HG03175 (cell line): Measurements from ENCODE around the gene DDX21.
"Not testable (repeated sequence)": the region's sequence is repeated elsewhere in the genome, so short reads cannot be mapped to it uniquely, and the experiment has no call there.

Experiments used
- ATAC-seq: cut with Tn5 transposase; IDR thresholded peaks from one replicate; pipeline ENCODE4 v1.9.1; 2021; ENCODE audit warnings: mild to moderate bottlenecking, moderate library complexity; ENCODE audit not compliant: unreplicated experiment

DDX21 gene

DNA sequence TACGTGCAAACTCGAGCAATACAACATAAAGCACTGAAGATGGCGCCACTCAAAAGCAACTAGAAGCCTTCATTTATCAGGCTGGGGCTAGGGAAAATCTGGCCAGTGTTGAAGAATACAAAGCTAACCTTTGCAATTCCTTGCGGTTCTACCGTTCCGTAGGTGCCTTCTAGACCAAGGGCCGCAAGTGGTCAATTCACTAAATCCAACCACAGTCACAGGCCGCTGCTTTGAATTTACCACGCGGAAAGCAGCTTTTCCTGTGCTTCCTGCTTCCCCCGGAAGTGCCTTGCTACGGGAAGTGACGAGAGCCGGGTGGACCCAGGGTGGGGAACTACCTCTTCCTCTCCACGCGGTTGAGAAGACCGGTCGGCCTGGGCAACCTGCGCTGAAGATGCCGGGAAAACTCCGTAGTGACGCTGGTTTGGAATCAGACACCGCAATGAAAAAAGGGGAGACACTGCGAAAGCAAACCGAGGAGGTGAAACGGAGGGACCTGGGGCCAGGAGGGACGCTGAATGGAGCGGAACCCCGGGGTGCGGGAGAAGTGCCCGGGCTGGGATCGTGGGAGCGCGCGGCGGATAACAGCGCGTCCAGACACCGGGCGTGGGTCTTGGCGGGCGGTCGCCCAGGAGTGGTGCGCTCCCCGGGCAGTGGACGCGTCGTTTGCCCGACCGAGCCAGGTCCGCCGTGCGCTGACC is at the start of gene DDX21:
TSS of gene DDX21 (plus strand) at position 339 of the 701 bp plus-strand sequence. CDS start at position 395, 56 bp downstream.
- peak; percentile 87 for ATAC-seq

DNA sequence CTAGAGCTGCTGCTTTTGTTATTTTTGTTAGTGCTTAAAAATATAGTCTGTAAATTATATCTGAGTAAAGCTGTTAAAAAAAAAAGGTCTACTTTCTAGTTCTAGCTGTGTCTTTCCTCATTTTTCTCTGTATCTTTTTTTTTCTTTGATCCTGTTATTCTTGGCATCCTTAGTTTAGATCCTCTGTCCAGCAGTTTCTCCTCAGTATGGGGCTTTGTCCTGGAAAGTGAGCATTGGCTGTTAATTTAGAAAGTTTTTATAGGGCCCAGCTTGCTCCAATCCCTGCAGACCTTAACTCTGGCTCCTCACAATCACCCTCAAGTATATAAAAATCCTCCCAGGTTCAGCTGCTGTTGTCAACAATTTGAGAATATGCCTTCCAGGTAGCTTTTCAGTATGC is 31.4 kb upstream of the DDX21 start:
- no peak for ATAC-seq

DNA sequence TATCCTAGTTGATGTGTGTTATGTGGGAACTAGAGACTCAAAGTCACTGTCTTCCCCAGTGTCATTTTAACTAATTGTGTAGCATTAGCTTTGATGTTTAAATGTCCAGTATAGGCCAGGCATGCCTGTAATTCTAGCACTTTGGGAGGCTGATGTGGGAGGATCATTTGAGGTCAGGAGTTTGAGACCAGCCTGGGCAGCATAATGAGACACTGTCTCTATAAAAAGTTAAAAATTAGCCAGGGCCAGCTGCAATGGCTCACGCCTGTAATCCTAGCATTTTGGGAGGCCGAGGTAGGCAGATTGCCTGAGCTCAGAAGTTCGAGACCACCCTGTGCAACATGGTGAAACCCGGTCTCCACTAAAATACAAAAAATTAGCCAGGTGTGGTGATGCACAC is 30.5 kb upstream of the DDX21 start:
- no peak for ATAC-seq

DNA sequence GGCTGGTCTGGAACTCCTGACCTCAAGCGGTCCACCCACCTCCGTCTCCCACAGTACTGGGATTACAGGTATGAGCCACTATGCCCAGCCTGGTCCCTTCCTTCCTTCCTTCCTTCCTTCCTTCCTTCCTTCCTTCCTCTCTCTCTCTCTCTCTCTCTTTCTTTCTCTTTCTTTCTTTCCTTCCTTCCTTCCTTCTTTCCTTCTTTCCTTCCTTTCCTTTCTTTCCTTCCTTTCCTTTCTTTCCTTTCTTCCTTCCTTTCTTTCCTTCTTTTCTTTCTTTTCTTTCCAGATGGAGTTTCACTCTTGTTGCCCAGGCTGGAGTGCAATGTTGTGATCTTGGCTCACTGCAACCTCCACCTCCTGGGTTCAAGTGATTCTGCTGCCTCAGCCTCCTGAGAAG is 26.8 kb upstream of the DDX21 start:
- not testable (repeated sequence) for ATAC-seq

DNA sequence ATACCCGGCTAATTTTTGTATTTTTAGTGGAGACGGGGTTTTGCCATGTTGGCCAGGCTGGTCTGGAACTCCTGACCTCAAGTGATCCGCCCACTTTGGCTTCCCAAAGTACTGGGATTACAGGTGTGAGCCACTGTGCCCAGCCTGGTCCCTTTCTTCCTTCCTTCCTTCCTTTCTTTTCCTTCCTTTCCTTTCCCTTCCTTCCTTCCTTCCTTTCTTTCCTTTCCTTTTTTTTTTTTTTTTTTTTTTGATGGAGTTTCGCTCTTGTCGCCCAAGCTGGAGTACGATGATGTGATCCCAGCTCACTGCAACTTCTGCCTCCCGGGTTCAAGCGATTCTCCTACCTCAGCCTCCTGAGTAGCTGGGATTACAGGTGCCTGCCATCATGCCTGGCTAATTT is 26.1 kb upstream of the DDX21 start:
- ATAC-seq, result not testable (repeated sequence)

DNA sequence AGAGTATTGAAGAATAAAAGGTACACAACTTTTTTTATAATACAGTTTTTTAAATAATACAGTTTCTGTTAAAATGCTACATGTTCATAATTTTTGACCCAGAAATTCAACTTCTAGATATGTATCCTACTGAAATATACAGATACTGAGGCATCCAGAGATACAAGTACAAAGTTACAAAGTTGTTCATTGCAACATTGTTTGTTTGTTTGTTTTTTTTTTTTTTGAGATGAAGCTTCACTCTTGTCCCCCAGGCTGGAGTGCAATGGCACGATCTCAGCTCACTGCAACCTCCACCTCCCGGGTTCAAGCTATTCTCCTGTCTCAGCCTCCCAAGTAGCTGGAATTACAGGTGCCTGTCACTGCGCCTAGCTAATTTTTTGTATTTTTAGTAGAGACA is 23.1 kb upstream of the DDX21 start:
- not testable (repeated sequence) for ATAC-seq

DNA sequence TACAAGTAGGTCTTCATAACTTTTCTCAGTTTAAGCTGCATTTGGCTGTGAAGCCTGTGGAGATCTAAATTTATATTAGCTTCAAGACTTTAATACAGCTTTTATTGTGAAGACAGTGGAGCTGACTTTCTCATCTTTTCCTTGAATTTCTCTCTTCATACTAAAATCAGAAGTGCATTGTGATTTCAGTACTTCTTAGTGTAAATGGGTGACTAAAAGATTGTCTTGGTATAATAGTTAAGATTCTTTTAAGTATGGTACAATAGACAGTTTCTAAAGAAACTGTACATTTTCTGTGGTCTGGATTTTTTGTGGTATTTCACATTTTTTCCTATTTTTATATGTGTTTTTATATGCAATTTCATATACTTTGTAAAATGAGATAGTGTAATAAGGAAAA is 21.0 kb upstream of the DDX21 start:
- no peak for ATAC-seq

DNA sequence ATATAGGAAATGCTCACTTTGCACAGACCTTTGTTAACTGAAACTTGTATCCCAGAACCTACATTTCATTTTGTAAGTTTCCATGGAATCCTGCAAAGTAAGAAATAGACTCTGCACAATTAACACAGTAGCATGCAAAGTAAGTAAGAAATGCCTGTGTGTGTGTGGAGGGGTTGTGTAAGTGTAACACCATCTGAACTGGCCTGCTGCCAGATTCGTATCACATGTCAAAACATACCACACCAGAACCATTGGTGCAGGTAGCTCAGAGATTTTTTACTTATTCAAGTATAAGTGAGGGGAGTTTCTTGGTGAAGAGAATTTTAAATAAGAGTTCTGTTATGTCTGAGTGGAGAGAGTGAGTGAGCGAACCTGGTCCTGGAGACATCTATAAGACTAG is 17.9 kb upstream of the DDX21 start:
- ATAC-seq, result no peak

DNA sequence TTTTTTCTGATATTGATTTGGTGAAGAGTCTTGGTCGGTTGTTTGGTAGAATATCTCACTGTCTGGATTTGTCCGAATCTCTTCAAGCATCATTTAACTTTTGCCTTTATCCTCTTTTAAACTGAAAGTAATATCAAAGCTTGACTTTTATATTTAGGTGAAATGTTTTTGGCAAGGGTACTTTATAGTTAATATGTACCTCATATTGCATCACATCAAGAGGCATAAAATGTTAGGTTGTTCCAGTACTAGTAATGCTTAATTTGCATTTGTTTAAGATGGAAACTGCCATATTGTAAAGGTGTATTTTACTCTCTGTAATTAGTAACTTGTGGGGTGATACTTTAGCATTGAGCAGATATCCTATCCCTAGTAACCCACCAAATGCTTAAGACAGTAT is 17.1 kb upstream of the DDX21 start:
- ATAC-seq, result no peak

DNA sequence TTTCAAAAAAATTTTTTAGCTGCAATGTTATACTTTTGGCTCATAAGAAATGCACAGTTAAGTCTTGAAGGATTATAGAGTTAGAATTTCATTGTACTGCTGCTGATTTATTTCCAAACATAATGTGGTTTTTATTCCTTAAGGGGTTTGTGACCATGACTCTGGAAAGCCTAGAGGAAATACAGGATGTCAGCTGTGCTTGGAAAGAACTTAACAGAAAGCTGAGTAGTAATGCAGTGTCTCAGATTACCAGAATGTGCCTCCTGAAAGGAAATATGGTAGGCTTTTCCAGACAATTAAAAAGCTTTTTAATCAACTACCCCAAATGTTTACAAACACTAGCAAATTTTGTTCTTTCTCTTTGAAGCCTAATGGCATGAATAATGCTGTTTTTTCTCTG is 15.1 kb upstream of the DDX21 start:
- ATAC-seq, result not testable (repeated sequence)

DNA sequence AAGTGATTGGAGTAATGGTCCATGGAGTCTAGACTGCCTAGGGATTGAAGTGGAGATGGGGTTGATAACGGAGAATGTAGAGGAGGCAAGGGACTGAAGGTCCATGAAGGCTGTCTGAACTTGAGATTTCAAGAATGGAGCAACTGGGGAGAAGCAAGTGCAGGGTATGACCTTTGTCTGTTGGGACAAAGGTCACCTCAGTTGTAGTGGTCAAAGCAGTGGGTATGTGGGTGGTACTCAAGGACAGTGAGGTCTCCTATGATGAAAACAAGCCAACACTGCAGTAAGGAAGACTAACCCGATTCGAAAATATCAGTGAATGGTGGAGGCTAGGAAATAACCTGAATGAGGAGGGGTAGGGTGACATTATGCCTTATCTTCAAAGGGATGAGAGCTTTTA is 5.4 kb upstream of the DDX21 start:
- ATAC-seq, result no peak

DNA sequence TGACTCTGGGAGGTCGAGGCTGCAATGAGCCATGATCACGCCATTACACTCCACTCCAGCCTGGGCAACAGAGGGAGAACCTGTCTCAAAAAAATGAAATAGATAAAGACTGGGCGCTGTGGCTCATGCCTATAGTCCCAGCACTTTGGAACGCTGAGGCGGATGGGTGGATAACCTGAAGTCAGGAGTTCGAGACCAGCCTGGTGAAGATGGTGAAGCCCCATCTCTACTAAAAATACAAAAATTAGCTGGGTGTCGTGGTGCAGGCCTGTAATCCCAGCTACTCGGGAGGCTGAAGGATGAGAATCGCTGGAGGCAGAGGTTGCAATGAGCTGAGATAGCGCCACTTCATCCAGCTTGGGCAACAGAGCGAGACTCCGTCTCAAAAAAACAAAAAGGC is 1.1 kb upstream of the DDX21 start:
- no peak for ATAC-seq

DNA sequence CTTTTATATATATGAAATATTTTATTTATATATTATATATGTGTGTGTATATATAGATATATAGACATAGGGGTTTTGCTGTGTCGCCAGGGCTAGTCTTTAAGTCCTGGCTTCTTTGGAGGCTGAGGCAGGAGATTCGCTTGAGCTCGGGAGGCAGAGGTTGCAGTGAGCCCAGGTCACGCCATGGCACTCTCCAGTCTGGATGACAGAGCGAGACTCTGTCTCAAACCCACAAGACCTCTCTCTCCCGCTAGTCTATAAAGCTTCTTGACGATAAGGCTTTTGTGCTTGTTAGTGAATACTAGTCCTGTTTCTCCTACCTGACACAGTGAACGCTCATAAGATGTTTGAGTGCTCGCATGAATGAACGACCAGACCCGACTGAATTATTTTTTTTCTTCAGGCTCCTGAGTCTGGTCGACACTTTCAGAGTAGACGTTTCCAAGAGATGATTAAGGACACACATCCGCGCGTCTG is 577 bp upstream of the DDX21 start:
- peak; percentile 14 for ATAC-seq

DNA sequence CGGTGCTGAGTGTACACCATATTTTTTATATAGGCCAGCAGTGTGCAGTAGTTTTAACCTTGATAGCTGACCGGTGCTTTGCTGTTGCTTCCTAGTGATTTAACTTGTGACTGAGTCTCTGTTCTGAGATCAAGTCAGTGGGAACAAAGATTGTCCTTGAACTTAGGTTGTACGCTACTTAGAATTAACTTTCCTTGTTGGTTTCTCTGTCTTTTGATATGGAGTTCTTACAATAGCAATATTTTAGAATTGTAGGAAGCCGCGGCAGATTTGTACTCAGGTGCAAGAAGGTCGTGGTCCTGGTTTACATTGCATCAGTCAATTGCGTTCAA is 1.3 kb downstream of the DDX21 start:
- no peak for ATAC-seq

DNA sequence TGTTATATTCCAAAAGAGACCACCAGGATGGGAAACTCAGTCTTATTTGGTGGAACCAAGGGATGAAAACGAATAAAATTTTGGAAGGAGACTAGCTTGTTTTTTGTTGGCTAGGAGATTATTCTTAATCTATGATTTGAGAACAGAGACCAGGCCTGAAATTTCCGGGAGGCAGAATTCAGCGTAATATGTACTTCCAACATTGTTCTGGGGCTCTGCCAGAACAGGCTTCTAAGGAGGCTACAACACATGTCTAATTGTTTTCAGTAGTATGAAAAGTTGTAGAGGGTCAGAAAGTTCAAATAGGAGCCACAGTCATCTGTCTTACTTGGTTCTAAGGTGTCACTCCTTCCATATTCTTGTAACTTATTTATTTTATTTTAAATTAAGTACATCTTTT is 1.7 kb downstream of the DDX21 start:
- no peak for ATAC-seq

DNA sequence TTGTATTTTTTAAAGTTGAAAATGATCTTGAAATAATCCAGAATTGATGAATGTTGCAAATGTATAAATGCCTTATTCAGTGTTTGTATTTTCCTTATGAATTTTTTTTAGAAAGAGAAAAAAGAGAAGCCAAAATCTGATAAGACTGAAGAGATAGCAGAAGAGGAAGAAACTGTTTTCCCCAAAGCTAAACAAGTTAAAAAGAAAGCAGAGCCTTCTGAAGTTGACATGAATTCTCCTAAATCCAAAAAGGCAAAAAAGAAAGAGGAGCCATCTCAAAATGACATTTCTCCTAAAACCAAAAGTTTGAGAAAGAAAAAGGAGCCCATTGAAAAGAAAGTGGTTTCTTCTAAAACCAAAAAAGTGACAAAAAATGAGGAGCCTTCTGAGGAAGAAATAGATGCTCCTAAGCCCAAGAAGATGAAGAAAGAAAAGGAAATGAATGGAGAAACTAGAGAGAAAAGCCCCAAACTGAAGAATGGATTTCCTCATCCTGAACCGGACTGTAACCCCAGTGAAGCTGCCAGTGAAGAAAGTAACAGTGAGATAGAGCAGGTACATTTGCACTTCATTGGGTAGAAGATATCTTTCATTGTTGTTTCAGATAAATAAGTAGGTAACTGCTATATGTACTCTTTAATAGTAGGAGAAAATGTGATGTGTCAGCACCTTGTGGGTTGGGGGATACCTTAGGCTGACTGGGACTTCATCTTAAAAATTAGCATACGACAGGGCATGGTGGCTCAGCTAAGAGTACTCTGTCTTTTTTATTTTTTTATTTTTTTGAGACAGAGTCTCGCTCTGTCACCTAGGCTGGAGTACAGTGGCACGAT is 3.9 kb downstream of the DDX21 start:
- no peak for ATAC-seq

DNA sequence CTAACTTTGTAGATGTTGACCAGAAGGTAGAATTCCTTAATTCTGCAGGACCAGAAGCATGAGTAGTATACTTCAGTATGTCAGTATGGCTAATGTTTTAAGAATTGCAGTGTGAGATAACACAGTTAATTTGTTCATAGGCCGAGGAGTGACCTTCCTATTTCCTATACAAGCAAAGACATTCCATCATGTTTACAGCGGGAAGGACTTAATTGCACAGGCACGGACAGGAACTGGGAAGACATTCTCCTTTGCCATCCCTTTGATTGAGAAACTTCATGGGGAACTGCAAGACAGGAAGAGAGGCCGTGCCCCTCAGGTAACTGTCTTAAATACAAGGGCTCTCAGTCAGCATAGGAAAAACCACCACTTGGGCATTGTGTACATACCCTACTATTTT is 7.2 kb downstream of the DDX21 start:
- no peak for ATAC-seq

DNA sequence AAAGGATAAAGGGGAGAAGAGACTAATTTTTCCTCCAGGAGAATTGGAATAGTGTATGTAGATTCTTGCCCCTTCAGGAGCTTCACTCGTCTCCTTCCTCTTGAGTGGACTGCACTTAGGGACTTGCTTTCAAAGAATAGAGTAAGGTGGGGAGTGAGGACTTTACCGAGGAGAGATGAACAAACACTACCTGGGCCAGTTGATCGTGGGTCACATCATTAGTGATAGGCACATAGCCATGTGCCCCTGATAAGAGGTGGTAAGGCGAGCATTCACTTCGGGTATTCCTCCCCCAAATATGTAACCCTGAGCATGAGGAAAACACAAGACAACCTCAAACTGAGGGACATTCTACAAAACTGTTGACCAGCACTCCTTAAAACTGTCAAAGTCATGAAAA is 18.0 kb downstream of the DDX21 start:
- ATAC-seq, result no peak

DNA sequence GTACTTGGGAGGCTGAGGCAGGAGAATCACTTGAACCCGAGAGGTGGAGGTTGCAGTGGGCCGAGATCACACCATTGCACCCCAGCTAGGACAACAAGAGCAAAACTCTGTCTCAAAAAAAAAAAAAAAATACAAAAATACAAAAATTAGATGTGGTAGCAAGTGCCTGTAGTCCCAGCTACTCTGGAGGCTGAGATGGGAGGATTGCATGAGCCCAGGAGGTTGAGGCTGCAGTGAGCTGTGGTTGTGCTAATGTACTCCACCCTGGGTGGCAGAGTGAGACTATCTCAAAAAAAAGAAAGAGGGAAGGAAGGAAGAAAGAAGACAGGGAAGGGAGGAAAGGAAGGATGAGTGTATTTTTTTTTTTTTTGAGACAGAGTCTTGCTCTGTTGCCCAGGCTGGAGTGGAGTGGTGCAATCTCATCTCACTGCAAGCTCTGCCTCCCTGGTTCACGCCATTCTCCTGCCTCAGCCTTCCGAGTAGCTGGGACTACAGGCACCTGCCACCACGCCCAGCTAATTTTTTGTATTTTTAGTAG is 20.0 kb downstream of the DDX21 start:
- not testable (repeated sequence) for ATAC-seq

DNA sequence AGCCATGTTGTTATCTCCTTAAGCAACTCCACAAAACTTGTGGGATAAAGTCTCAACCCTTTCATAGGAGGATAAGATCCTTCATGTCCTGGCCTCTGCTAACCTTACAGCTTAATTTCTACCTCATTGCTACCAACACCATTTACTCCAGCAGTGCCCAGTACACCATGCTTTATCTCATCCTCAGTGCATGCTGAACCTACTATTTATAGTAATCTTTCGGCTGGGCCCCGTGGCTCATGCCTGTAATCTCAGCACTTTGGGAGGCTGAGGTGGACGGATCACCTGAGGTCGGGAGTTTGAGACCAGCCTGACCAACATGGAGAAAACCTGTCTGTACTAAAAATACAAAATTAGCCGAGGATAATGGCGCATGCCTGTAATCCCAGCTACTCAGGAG is 23.8 kb downstream of the DDX21 start:
- not testable (repeated sequence) for ATAC-seq

DNA sequence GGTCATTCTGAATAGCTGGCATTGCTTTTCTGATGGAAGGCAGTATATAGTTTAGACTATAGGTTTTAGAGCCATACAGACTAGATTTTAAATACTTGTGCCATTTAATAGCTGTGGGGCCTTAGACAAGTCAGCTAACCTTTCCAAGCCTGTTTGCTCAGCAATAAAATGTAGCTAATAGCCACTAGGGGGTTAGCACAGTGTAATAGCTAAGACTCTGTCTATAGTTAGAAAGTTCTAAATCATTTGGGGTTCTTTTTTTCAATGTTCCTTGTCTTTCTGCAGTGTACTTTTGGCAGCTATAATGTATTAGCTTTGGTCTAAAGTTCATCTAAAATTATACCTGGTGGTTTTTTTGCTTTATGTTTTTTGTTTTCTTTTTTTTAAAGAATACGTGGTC is 25.1 kb downstream of the DDX21 start:
- ATAC-seq, result no peak

DNA sequence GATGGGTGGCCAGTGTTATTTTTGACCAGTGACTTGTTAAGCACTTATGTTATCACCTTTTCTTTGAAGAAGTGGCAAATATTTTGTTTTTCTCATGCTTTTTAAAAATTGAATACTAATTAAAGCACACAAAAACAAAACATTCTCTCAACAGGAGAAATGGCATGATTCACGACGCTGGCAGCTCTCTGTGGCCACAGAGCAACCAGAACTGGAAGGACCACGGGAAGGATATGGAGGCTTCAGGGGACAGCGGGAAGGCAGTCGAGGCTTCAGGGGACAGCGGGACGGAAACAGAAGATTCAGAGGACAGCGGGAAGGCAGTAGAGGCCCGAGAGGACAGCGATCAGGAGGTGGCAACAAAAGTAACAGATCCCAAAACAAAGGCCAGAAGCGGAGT is 26.4 kb downstream of the DDX21 start:
- no peak for ATAC-seq
